Chondrocyte (in vitro differentiated cells): ENCODE measurements around the gene GUCY2D. TPM values are rescaled to one million over a fixed set of nuclear protein-coding genes. Genes with fewer than 3 reads are reported as not detected.

Experiments used
- DNase-seq: peaks from one replicate; pipeline ENCODE4 v3.0.0; 2021; ENCODE audit warnings: mixed read lengths, low spot score
- H3K27ac Mint-ChIP-seq: one replicate; pipeline ENCODE4 v1.8.0; 2021; ENCODE audit warnings: mild to moderate bottlenecking, moderate library complexity, mixed read lengths; ENCODE audit not compliant: unreplicated experiment
- H3K27me3 Mint-ChIP-seq: 2 replicates; pipeline ENCODE4 v1.8.0; 2021; ENCODE audit warnings: low read depth, mixed read lengths
- H3K36me3 Mint-ChIP-seq: 2 replicates; pipeline ENCODE4 v1.8.0; 2021; ENCODE audit warnings: low read depth, mixed read lengths
- H3K4me1 Mint-ChIP-seq: 2 replicates; pipeline ENCODE4 v1.8.0; 2021; ENCODE audit warnings: low read depth, mild to moderate bottlenecking, mixed read lengths
- H3K4me3 Mint-ChIP-seq: one replicate; pipeline ENCODE4 v1.8.0; 2021; ENCODE audit warnings: mild to moderate bottlenecking, moderate library complexity, mixed read lengths; ENCODE audit not compliant: unreplicated experiment
- H3K9me3 Mint-ChIP-seq: 2 replicates; pipeline ENCODE4 v1.8.0; 2021; ENCODE audit warnings: low read depth, mixed read lengths
- CTCF ChIP-seq: fragments of 200-600 bp; sonication (generic); IDR thresholded peaks from 2 replicates; pipeline ENCODE4 v1.5.0; 2021; ENCODE audit warnings: antibody characterized with exemption, mild to moderate bottlenecking, moderate library complexity
- total RNA-seq: library from RNA; stranded (reverse); gene quantifications from 3 replicates; pipeline ENCODE4 v1.2.1, GENCODE V29; 2021

The GUCY2D gene
- total RNA-seq, 1 donor from 2014 or later: not detected

GRCh38 chr17:8048736-8049135 is 46.3 kb downstream of the GUCY2D start:
- H3K27me3 Mint-ChIP-seq: peaks cover 22% of the 10 kb centered on the region
- no peaks in the 10 kb centered on the region for H3K4me1 Mint-ChIP-seq
- no peak for DNase-seq
- H3K9me3 Mint-ChIP-seq: no peaks in the 10 kb centered on the region
- TF ChIP-seq CTCF: no peak
- H3K27ac Mint-ChIP-seq: no peak overlapping the region
- no peaks in the 10 kb centered on the region for H3K36me3 Mint-ChIP-seq
- no peak overlapping the region for H3K4me3 Mint-ChIP-seq

- H3K4me1 Mint-ChIP-seq: no peaks in the 10 kb centered on the region
Observed at GRCh38 chr17:8051831-8052230, 49.4 kb downstream of the GUCY2D start.

GRCh38 chr17:8052256-8053252 is 50.1 kb downstream of the GUCY2D start:
- H3K4me3 Mint-ChIP-seq: no peak overlapping the region
- no peaks in the 10 kb centered on the region for H3K4me1 Mint-ChIP-seq
- H3K27ac Mint-ChIP-seq: no peak overlapping the region
- no peaks in the 10 kb centered on the region for H3K9me3 Mint-ChIP-seq
- TF ChIP-seq CTCF: no peak
- H3K27me3 Mint-ChIP-seq: peaks cover 19% of the 10 kb centered on the region
- DNase-seq: peak; percentile 35
- no peaks in the 10 kb centered on the region for H3K36me3 Mint-ChIP-seq

More at GRCh38 chr17:8051831-8052230, 49.4 kb downstream of the GUCY2D start:
- Mint-ChIP-seq H3K4me3 (no peak overlapping the region), H3K27me3 (peaks cover 20% of the 10 kb centered on the region), H3K9me3 (no peaks in the 10 kb centered on the region), H3K36me3 (no peaks in the 10 kb centered on the region), H3K27ac (no peak overlapping the region)
- TF ChIP-seq CTCF: no peak
- DNase-seq: peak; percentile 37

- Mint-ChIP-seq H3K9me3 (no peaks in the 10 kb centered on the region), H3K27ac (no peak overlapping the region), H3K36me3 (no peaks in the 10 kb centered on the region), H3K4me1 (no peaks in the 10 kb centered on the region), H3K27me3 (peaks cover 20% of the 10 kb centered on the region), H3K4me3 (no peak overlapping the region)
- DNase-seq: peak; percentile 24
- no peak for TF ChIP-seq CTCF
Observed at GRCh38 chr17:8053600-8053999, 51.2 kb downstream of the GUCY2D start.

GRCh38 chr17:8055851-8056231 is 53.4 kb downstream of the GUCY2D start:
- H3K27me3 Mint-ChIP-seq: peaks cover 35% of the 10 kb centered on the region
- DNase-seq: peak; percentile 35
- TF ChIP-seq CTCF: no peak
- H3K4me3 Mint-ChIP-seq: no peak overlapping the region
- no peak overlapping the region for H3K27ac Mint-ChIP-seq
- peaks cover 2% of the 10 kb centered on the region for H3K4me1 Mint-ChIP-seq
- no peaks in the 10 kb centered on the region for H3K36me3 Mint-ChIP-seq
- no peaks in the 10 kb centered on the region for H3K9me3 Mint-ChIP-seq
